NCI-H226 (cell line): ENCODE results near the gene ATXN1.

Experiments
- DNase-seq: peaks from one replicate; pipeline ENCODE4 v3.0.0-alpha.2; 2015

The ATXN1 gene

DNA sequence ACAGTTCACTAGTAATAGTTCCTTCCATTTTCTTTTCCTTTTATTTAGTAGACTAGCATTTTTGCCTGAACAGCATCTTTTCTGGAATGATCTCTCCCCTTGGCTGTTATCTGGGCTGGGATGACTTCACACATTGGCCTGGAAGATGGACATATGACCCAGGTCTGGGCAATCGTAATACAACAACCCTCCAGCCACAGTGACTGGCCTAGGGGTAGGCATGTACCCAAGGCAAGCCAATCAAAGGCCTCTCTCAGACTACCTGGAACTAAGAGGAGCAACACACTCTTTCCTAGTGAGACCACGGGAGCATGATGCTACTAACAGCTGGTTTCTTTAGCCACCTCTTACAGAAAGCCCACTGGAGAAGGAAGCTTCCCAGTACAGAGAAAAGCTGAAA is 270.6 kb downstream of the ATXN1 start:
- no peak for DNase-seq

DNA sequence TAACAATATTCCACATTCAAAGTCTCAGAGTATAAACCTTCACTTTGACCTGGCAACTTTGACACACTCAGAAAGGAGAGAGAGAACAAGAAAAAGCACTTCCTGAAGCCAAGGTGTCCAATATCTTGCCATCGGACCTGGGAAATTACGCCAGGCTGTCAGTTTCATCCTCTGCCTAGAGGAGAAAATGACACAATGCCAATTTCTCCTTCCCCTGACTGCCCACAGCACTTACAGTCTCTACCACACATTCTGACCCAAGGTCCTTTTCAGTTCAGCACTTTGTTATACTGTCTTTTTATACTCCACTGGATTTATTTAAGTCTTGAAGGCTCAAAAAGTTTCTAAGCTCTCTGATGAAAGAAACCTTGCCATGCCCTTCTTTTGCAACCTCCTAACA is 272.4 kb downstream of the ATXN1 start:
- no peak for DNase-seq

- no peak for DNase-seq
Measured at GRCh38 chr6:16487996-16488674, 273.1 kb downstream of the ATXN1 start.

DNA sequence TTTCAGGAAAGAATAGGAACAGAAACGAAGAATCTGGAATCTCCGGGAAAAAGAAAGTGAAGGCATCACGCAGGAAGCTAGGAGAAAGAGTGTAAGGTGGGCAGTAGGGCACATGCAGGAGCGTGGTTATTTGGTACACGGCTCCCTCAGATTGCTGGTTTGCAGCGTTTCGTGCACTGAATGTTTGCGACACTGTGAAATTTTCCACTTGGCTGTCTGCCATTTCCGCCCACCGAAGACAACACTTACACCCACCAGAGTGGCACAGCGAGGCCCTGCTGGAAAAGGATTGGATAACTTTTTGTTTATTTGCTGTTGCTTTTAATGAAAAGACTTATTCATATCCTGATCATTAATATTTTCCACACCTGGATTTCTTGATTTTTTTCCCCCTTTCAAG is 274.6 kb downstream of the ATXN1 start:
- no peak for DNase-seq

DNA sequence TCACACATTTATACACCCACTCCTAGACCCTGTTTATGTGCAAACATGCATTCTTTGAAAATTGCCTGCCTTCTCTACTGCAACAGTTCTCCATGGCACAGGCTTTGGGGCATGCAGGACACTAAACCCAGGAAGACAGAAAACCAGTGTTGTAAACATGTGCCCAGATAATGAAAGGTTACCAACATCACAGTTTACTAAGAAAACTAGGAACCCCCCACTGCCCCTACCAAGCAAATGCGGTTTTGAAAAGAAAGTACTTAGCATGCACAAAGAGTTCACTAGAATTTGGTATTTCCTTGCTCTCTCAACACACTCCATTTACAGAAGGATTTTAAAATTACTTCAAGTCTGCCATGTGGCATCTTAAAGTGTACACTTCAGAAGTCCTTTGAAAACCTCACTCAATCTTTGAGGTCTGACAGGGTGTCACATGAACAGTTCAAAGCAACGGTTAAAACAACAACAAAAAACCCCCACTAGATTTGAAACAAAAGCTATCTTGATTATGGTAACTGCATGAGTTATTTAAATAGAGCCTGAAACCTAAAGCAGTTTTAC is 277.9 kb downstream of the ATXN1 start:
- no peak for DNase-seq

DNA sequence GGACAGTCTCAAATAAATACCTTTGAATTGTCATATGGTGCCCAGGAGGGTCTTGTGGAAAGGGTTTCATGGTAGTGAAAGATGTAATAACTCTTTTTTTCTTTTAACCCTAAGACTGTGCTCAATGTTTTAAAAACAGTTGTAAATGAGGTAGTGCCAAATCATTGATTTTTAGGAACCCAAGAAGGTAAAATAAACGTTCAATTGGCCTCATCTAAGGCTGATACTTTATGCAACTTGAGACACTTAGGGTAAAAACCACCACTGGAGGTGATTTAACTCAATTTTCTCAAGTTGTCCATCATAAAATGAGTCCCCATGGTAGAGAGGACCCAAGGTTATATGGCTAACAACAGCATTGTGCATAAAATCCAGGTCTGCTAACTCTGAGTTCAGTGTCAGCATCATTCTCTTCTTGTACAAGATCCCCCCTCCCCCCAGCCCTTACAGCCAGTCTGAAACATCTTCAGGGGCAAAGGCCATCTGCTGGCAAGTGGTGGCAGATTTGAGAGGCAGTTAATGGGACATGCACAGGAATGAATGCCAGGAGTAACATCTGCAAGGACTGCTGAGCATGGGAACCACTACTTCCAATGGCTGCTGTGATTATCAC is 278.5 kb downstream of the ATXN1 start:
- DNase-seq, result no peak

GRCh38 chr6:16481697-16482399 is 279.4 kb downstream of the ATXN1 start:
- no peak for DNase-seq

DNA sequence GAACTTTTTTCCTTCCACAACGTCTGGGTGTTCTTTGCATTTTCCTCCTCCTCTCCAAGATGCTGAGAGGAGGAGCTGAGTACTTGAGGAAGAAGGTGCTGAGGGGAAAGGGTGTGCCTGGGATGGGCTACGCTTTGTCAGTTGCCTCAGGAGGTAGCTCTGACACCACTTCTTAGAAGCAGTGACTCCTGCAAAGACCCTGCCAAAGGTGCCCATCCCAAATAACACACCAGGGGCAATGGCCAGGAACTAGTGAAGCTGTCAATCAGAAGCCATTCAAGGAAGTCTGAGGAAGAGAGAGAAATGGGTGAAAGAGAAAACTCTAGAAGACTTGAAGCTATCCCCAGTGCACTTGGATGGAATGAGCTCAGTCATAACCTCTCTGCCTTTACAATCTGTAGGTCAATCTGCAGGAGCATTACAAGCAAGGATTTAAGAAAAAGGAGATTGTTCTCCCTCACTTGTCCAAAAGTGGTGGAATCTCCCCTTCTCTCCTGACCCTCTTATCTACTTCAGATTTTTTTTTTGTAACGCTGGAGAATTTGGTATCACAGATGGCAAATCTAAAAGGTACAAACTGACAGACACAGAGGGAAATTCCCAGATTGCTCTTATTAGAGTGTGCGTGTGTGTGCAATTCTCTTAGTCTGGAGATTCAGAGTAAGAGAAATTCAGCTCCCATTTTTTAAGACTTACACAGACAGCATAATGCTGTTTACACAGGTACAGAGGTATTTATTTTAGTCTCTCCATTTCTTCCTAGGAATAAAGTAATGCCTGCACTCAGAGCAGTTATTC is 280.3 kb downstream of the ATXN1 start:
- DNase-seq, result no peak

DNA sequence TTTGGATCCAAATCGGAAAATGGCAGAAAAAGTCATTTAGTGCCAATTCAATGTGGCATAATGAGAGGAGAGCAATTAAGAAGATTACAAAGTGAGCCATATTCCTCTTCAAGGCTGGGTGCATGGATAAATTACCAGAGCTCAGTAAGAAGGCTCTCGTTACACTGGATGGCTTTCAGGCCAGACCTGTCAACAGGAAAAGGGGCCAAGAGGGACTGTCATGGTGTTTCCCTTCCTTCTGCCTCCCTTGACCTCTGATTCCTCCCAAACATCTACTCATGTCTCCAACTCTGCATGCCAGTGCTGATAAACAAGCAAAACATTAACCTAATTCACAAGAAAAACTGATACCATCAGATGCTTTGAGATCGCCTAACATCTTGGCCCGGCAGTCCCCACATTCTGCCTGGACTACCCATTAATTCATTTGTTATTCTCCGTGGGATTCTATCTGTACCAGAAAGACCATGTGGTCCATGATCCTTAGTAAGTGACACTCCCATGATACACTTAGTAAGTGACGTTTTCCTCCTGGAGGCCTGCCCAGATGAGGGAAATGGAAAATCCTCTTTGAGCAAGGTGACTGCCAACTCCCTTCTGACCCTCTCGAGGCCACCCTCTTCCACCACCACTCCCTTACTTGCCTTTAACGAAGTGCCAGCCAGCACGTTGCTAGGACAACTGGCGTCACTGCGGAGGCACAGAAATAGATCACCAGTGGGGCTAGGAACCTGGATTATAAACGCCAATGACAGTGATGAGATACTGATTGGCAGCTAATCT is 283.7 kb downstream of the ATXN1 start:
- DNase-seq, result no peak

- DNase-seq, result no peak
Measured at GRCh38 chr6:16476861-16477260, 284.4 kb downstream of the ATXN1 start.

DNA sequence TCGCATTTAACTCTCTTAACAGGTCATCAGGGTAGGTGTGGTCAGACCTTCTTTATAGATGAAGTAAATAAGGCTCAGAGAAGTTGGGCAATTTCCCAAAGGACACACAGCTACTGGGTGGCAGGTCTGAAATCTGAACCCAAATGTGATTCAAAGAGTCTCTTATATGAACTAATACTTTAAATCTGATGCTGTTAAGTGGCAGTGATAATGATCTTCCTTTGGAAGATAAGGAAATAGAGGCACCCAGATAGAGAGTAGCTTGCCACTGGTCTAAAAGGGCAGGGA is 285.8 kb downstream of the ATXN1 start:
- no peak for DNase-seq

DNA sequence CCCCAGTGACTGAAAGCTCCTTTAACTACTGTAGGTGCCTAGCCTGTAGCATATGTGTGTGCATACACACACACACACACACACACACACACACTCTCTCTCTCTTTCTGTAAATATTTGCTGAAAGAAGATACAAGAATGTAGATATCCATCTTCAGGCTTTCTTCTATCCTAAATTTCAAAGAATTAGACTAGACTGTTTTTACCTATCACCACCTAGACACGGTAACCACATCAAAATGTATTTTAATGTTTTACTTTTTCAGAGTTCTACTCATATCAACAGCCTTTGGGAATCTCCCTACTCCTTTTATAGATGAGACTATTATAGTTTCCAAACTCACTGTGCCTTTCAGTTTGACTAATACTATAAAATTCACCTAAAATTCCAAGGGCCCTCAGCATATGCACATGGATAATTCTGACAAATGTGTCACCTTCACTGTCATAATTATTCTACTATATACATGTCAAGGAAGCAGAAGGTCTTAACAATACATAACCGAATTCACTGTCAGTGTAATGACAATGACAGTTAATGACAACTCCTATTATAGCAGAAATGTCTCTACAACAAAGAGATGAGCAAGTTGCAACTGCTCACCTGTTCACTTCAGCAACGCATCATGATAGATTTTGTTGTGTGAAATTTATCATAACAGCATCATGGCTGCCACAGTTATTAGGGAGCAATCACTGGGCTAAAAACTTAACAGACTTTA is 286.3 kb downstream of the ATXN1 start:
- no peak for DNase-seq

DNA sequence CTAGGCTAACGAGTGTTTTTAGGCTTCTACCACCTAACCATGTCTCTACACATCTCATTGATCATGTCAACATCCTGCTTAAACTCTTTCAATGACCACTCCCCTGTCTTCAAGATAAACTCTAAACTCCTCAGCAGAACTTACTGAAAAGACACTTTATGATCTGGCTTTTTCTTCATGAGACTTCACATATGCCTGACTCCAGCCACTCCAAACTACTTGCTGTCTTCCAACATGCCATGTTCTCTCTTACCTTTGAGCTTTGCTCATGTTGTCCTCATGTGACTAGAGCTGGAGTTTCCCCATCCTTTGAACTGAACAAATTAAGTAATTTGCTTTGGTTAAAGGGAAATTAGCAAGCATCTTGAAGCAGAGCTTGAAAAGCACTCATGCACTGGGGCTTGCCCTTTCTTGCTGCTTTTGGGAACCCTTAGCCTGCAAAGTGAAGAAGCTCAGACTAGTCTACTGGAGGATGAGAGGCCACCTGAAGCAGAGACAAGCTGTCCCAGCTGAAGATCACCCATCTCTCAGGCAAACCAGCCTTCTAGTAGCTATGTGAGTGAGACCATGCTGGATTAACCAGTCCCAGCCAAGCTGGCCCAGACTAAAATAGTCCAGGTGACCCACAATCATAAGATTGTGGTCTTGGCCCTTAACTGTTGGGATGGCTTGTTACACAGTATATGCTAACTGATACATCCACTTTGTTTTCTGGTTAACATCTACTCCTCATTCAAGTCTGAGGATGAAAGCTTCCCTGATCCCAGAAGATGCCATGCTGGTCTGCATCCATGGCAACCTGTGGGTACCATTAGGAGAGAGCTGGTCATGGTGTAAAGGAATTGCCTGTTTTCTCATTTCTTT is 287.1 kb downstream of the ATXN1 start:
- DNase-seq, result no peak

GRCh38 chr6:16473184-16473907 is 287.9 kb downstream of the ATXN1 start:
- no peak for DNase-seq

DNA sequence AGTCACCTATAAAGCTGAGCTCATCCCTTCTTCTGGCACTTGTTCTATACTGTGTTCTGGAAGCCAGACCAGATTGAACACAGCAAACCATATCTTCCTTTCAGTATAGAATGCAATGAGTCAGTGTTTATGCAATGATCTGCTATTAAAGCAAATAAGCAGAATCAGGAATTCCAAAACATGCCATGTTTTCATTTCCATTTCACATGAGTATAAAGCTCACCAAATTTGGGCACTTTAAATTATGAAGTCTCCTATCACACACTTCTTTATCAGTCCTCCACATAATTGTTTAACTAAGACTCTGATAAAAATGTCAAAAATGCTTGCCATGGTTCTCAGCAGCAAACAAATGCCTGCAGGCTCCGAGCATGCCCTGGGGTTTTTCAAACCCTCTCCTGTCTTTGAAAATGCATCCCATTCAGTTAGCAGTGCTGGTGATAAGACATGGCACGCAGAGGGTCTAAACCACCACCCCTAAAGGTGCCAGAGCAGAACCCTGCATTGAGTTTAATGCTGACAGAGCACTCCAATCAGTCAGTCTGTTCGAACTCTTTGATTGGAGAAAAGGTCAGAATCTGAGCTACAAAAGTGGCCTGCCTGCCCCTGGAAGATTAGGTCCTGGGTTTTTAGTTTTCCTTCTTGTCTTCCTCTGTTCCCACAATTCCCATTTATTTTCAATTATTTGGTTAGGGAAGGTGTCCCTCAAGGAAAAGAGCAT is 288.8 kb downstream of the ATXN1 start:
- DNase-seq, result peak; percentile 45

DNA sequence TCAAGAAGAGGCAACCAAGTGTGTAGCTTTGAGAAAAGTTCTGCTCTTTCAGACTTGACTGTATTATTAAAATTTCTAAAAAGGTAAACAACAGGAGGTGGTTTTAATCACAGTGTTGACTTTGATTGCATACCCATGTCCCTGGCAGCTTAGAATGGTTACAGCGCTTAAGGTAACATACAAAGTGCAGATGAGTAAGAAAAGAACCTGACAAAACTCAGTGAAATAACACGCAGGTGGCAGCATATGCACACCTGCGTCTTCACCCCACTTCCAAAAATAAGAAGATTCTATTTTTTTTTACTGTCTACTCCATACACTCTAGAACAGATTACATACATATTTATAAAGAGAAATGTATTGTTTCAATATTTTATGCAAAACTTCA is 289.4 kb downstream of the ATXN1 start:
- no peak for DNase-seq

- DNase-seq, result no peak
Measured at GRCh38 chr6:16471222-16471909, 289.9 kb downstream of the ATXN1 start.

- DNase-seq, result no peak
Measured at GRCh38 chr6:16470502-16471221, 290.6 kb downstream of the ATXN1 start.
